Mesodermal cell (in vitro differentiated cells): ENCODE results near the gene PTPRG.

Source experiments
- H3K27ac ChIP-seq: 2 replicates; pipeline ENCODE4 v1.7.0; 2013; ENCODE audit warnings: mild to moderate bottlenecking, low read depth, low read length, moderate library complexity; ENCODE audit not compliant: severe bottlenecking
- H3K36me3 ChIP-seq: 2 replicates; pipeline ENCODE4 v1.7.1; 2013; ENCODE audit warnings: mild to moderate bottlenecking, low read length, moderate library complexity; ENCODE audit not compliant: control insufficient read depth, insufficient read depth
- H3K4me1 ChIP-seq: one replicate; pipeline ENCODE4 v1.7.1; 2013; ENCODE audit warnings: mild to moderate bottlenecking, low read length; ENCODE audit not compliant: insufficient read depth, control insufficient read depth, poor library complexity, severe bottlenecking
- H3K4me3 ChIP-seq: 2 replicates; pipeline ENCODE4 v1.7.0; 2013; ENCODE audit warnings: low read length, control low read depth, mild to moderate bottlenecking; ENCODE audit not compliant: insufficient read depth, poor library complexity, severe bottlenecking; ENCODE audit errors: extremely low read depth
- H3K9me3 ChIP-seq: 2 replicates; pipeline ENCODE4 v1.7.1; 2013; ENCODE audit warnings: mild to moderate bottlenecking, low read length, moderate library complexity; ENCODE audit not compliant: control insufficient read depth
- WGBS, 2 experiments: methylation state at CpG; one replicate each; pipeline ENCODE4 v1.1.5; 2013; ENCODE audit warnings: missing lambda C conversion rate in 2 of 2; ENCODE audit not compliant: insufficient coverage in 2 of 2; 5-methylcytosine and 5-hydroxymethylcytosine counted together

Gene PTPRG

DNA sequence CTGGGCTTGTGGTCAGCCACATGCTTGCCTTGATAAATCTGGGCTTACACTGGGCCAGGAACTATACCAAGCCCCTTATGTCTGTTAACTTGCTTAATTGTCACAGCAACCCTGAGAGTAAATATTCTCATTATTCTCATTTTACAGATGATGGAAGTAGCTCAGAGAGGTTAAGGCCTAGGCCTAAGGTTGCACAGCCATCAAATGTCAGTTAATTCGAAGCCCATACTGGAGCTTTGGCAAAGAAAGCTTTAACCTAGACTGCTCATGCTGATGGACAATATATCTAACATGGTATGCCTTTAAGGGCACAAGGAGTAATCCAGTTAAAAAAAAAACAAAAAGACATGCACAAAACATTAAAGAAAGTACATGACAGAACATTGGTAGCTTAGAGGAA lies 591.9 kb downstream of the PTPRG start:
- Histone ChIP-seq H3K4me3 (no peak overlapping the region), H3K9me3 (no peaks in the 10 kb centered on the region), H3K4me1 (no peaks in the 10 kb centered on the region), H3K36me3 (peaks cover 7% of the 10 kb centered on the region), H3K27ac (no peak overlapping the region)
- 83 to 100% methylated on average over 1 of the region's 1 CpG for WGBS, 2 experiments

- H3K36me3 ChIP-seq: peaks cover 11% of the 10 kb centered on the region
- no peaks in the 10 kb centered on the region for H3K9me3 ChIP-seq
- no peak overlapping the region for H3K27ac ChIP-seq
- no peak overlapping the region for H3K4me3 ChIP-seq
- WGBS, 2 experiments: 93 to 96% methylated on average over 8 to 10 of the region's 13 CpGs
- no peaks in the 10 kb centered on the region for H3K4me1 ChIP-seq
These were observed 593.2 kb downstream of the PTPRG start for GRCh38 chr3:62154457-62155148.

DNA sequence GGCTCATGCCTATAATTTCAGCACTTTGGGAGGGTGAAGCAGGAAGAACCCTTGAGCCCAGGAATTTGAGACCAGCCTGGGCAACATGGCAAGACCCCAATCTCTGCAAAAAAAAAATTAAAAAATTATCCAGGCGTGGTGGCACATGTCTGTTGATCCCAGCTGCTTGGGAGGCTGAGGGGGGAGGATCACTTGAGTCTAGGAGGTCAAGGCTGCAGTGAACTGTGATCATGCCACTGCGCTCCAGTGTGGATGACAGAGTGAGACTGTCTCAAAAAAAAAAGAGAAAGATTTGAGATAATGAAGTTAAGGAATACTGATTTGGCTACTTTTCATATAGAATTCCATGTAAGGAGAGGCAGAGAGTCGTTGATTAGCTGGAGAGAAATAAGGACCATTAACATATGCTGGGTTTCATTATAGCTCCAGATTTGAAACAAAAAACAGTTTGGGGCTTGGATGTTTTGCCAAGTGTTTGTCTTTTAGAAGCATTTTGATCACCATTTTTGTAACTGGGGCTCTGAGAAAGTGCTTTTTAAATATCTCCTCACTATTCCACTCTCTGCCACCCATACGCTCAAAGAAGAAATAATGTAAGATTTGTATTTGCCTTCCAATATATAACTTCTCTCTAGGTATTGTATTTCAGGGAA lies 597.8 kb downstream of the PTPRG start:
- H3K27ac ChIP-seq: no peak overlapping the region
- 91% methylated on average over 2 of the region's 4 CpGs; no CpG with 5 or more reads in 1 of the 2 experiments for WGBS, 2 experiments

GRCh38 chr3:62159709-62160092 lies 598.3 kb downstream of the PTPRG start:
- no peak overlapping the region for H3K4me3 ChIP-seq
- H3K9me3 ChIP-seq: no peaks in the 10 kb centered on the region
- no peak overlapping the region for H3K27ac ChIP-seq
- 90 to 100% methylated on average over 5 to 6 of the region's 6 CpGs for WGBS, 2 experiments
- peaks cover 35% of the 10 kb centered on the region for H3K36me3 ChIP-seq
- no peaks in the 10 kb centered on the region for H3K4me1 ChIP-seq

More for the DNA sequence above, 597.8 kb downstream of the PTPRG start:
- H3K4me1 ChIP-seq: no peaks in the 10 kb centered on the region
- peaks cover 35% of the 10 kb centered on the region for H3K36me3 ChIP-seq
- H3K9me3 ChIP-seq: no peaks in the 10 kb centered on the region
- H3K4me3 ChIP-seq: no peak overlapping the region

- 100% methylated on average over 2 of the region's 4 CpGs; no CpG with 5 or more reads in 1 of the 2 experiments for WGBS, 2 experiments
- H3K36me3 ChIP-seq: peaks cover 35% of the 10 kb centered on the region
- no peak overlapping the region for H3K4me3 ChIP-seq
- no peak overlapping the region for H3K27ac ChIP-seq
- no peaks in the 10 kb centered on the region for H3K9me3 ChIP-seq
- no peaks in the 10 kb centered on the region for H3K4me1 ChIP-seq
These were observed 600.0 kb downstream of the PTPRG start for GRCh38 chr3:62161371-62161770.

GRCh38 chr3:62164196-62164595 lies 602.8 kb downstream of the PTPRG start:
- no peak overlapping the region for H3K27ac ChIP-seq
- H3K4me1 ChIP-seq: peaks cover 15% of the 10 kb centered on the region
- 84% methylated on average over 4 of the region's 5 CpGs for WGBS, 2 experiments
- H3K36me3 ChIP-seq: peaks cover 36% of the 10 kb centered on the region
- no peak overlapping the region for H3K4me3 ChIP-seq
- no peaks in the 10 kb centered on the region for H3K9me3 ChIP-seq

DNA sequence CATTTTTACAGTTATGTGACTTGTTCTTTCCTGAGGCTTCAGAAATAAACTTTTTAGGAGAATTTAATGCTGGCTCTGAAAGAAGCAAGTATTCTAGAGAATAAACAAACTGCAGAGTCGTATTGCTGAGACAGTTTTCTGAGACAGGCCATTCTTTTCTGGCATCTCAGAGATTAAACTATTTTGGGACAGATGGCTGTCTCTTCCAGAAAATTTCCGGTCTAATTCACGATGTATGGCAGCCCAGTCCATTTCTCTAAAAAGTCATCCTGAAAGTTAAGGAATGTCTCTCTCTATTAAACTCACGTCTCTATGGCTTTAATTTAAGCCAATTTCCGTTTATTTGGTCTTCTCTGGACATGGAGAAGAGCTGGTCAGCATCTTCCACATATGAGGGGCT lies 603.4 kb downstream of the PTPRG start:
- Histone ChIP-seq H3K9me3 (no peaks in the 10 kb centered on the region), H3K27ac (no peak overlapping the region), H3K36me3 (peaks cover 34% of the 10 kb centered on the region), H3K4me1 (peaks cover 21% of the 10 kb centered on the region), H3K4me3 (no peak overlapping the region)
- 92 to 98% methylated on average over 5 of the region's 5 CpGs for WGBS, 2 experiments

DNA sequence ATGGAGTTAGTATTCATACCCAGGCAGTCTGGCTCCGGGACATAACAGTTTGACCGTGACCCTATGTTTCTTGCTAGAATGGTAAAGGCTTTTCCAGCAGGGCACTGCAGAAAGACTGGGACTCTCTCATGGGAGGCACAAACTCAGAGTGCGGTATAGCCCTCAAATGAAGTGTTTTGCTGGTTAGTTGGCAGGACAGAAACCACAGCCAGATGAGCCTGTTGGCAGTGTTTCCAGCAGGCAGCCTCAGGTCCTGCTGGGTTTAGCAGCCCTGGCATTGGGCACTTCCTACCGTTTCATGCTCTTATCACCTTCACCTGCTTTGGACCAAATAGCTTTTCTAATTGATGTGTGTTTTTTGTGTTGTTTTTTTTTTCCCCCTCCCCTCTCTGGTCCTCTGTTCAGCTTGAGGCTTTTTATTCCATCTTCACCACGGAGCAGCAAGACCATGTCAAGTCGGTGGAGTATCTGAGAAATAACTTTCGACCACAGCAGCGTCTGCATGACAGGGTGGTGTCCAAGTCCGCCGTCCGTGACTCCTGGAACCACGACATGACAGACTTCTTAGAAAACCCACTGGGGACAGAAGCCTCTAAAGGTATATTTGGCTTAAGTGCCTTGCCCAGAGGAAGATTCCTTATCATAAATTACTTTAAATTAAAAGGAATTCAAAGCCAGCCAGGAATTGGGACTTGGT lies 606.3 kb downstream of the PTPRG start:
- peaks cover 25% of the 10 kb centered on the region for H3K36me3 ChIP-seq
- H3K9me3 ChIP-seq: peaks cover 10% of the 10 kb centered on the region
- 95 to 99% methylated on average over 8 to 9 of the region's 12 CpGs for WGBS, 2 experiments
- H3K4me1 ChIP-seq: peaks cover 35% of the 10 kb centered on the region
- no peak overlapping the region for H3K27ac ChIP-seq
- H3K4me3 ChIP-seq: no peak overlapping the region

DNA sequence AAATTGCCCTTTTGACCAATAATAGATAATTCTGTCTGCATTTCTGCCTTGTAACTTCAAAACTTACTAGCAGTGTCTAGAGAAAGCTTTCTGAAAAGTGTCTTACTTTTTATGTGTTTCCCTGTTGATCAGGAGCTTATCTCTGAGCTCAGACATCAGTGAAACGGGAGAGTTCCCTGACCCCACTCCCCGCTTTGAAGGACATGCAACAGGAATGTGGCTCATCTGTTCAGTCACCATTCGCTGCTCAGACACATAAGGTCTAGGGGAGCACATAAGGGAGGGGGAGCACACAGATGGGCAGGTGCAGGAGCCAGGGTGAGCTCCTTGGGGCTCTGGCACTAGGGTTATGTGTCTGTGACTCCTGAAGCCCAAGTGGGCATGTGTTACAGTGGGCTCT lies 607.0 kb downstream of the PTPRG start:
- 90 to 92% methylated on average over 2 to 3 of the region's 3 CpGs for WGBS, 2 experiments
- H3K4me3 ChIP-seq: no peak overlapping the region
- no peak overlapping the region for H3K27ac ChIP-seq
- peaks cover 10% of the 10 kb centered on the region for H3K9me3 ChIP-seq
- peaks cover 35% of the 10 kb centered on the region for H3K4me1 ChIP-seq
- peaks cover 31% of the 10 kb centered on the region for H3K36me3 ChIP-seq

- H3K9me3 ChIP-seq: peaks cover 10% of the 10 kb centered on the region
- H3K27ac ChIP-seq: peak overlapping the region; percentile 76
- no peak overlapping the region for H3K4me3 ChIP-seq
- WGBS, 2 experiments: 100% methylated on average over 1 of the region's 4 CpGs; no CpG with 5 or more reads in 1 of the 2 experiments
- H3K36me3 ChIP-seq: peaks cover 35% of the 10 kb centered on the region
- peaks cover 35% of the 10 kb centered on the region for H3K4me1 ChIP-seq
These were observed 608.7 kb downstream of the PTPRG start for GRCh38 chr3:62169906-62170660.
